B cell (primary cell): Measurements from ENCODE around the gene BET1L. TPM values are rescaled to one million over a fixed set of nuclear protein-coding genes. Genes with fewer than 3 reads are reported as not detected.
A peak's percentile ranks its signal among the peaks of the same experiment; 100 is the strongest.

Source experiments
- ATAC-seq: fragments of 200-7000 bp; cut with Tn5 transposase; one replicate; pipeline ENCODE4 v1.10.0; 2021; ENCODE audit warnings: low read depth, mild to moderate bottlenecking, moderate number of reproducible peaks, moderate library complexity
- CTCF ChIA-PET: fragments of 350-600 bp; sonication (Branson Sonifier 250); formaldehyde crosslinking; loops from one replicate; lab custom pipeline; 2021; ENCODE audit warnings: antibody characterized with exemption, inconsistent platforms; lab: Charles Lee
- POLR2A ChIA-PET: fragments of 350-600 bp; sonication (Branson Sonifier 250); formaldehyde crosslinking; loops from one replicate; lab custom pipeline; 2021; ENCODE audit warnings: antibody characterized with exemption; lab: Charles Lee
- DNase-seq: peaks from one replicate; pipeline ENCODE4 v3.0.0; 2013
- H2AFZ ChIP-seq: 2 replicates; pipeline ENCODE4 v1.6.1; 2012; ENCODE audit warnings: mild to moderate bottlenecking, low read depth, low read length; ENCODE audit not compliant: insufficient read depth, poor library complexity, severe bottlenecking
- H3K27ac ChIP-seq, 2 donors: 1 replicate in 1 of 2; 2 replicates in 1 of 2; pipeline ENCODE4 v1.5.1; 2012 to 2013; ENCODE audit warnings: low read length in 2 of 2, mild to moderate bottlenecking in 2 of 2, moderate library complexity in 1 of 2
- H3K27me3 ChIP-seq, 4 experiments: fragments of 200-600 bp in 1 of 4; sonication (generic) in 1 of 4; replicated peaks in 1 of 4; 1 replicate in 2 of 4; 2 replicates in 2 of 4; pipeline versions ENCODE4 v1.6.1 to v1.7.0; 2013 to 2016; ENCODE audit warnings: low read length in 3 of 4, mild to moderate bottlenecking in 2 of 4, mixed read lengths in 1 of 4, moderate library complexity in 1 of 4; ENCODE audit not compliant: insufficient read depth in 4 of 4, control insufficient read depth in 3 of 4; ENCODE audit errors: control extremely low read depth in 1 of 4
- H3K36me3 ChIP-seq, 2 experiments: replicated peaks in 1 of 2; 1 replicate in 1 of 2; 2 replicates in 1 of 2; pipeline versions ENCODE4 v1.6.1 to v1.7.1; 2013; ENCODE audit warnings: low read length in 1 of 2; ENCODE audit not compliant: insufficient read depth in 2 of 2, control insufficient read depth in 1 of 2; ENCODE audit errors: control extremely low read depth in 1 of 2, extremely low read depth in 1 of 2
- H3K4me1 ChIP-seq, 2 donors: fragments of 200-600 bp in 1 of 2; sonication (generic) in 1 of 2; 1 replicate in 1 of 2; 2 replicates in 1 of 2; pipeline versions ENCODE4 v1.5.1 to v1.6.1; 2013 to 2017; ENCODE audit warnings: low read length in 2 of 2; ENCODE audit not compliant: control insufficient read depth in 2 of 2, insufficient read depth in 2 of 2
- H3K4me2 ChIP-seq: replicated peaks from 2 replicates; pipeline ENCODE3; 2012; ENCODE audit warnings: mild to moderate bottlenecking, low read depth, low read length; ENCODE audit not compliant: poor library complexity, severe bottlenecking
- H3K4me3 ChIP-seq, 5 experiments: fragments of 200-600 bp in 1 of 5; sonication (generic) in 1 of 5; 1 replicate in 3 of 5; 2 replicates in 2 of 5; pipeline versions ENCODE4 v1.5.1 to v1.7.0; 2011 to 2016; ENCODE audit warnings: low read length in 4 of 5, mild to moderate bottlenecking in 4 of 5, low read depth in 2 of 5, control low read depth in 1 of 5, moderate library complexity in 1 of 5; ENCODE audit not compliant: insufficient read depth in 1 of 5; ENCODE audit errors: control extremely low read depth in 1 of 5, extremely low read depth in 1 of 5
- H3K79me2 ChIP-seq: fragments of 200-600 bp; sonication (generic); one replicate; pipeline ENCODE4 v1.6.0; 2016; ENCODE audit warnings: low read length; ENCODE audit not compliant: control insufficient read depth, insufficient read depth
- H3K9ac ChIP-seq: fragments of 200-600 bp; sonication (generic); 2 replicates; pipeline ENCODE4 v1.6.1; 2017; ENCODE audit warnings: mild to moderate bottlenecking, low read length, moderate library complexity
- H3K9me3 ChIP-seq, 3 donors: one replicate each; pipeline versions ENCODE4 v1.6.1 to v1.7.1; 2013; ENCODE audit warnings: low read length in 2 of 3; ENCODE audit not compliant: control insufficient read depth in 2 of 3, insufficient read depth in 1 of 3; ENCODE audit errors: control extremely low read depth in 1 of 3
- H4K20me1 ChIP-seq: 2 replicates; pipeline ENCODE4 v1.6.0; 2012; ENCODE audit warnings: mild to moderate bottlenecking, low read length; ENCODE audit not compliant: insufficient read depth, control insufficient read depth, poor library complexity, severe bottlenecking
- H3K27ac Mint-ChIP-seq: one replicate; pipeline ENCODE4 v1.8.0; 2021; ENCODE audit warnings: mixed read lengths
- H3K27me3 Mint-ChIP-seq: one replicate; pipeline ENCODE4 v1.8.0; 2021; ENCODE audit warnings: mixed read lengths
- H3K4me1 Mint-ChIP-seq: one replicate; pipeline ENCODE4 v1.8.0; 2021; ENCODE audit warnings: mixed read lengths
- H3K4me3 Mint-ChIP-seq: one replicate; pipeline ENCODE4 v1.8.0; 2021; ENCODE audit warnings: mixed read lengths
- H3K9me3 Mint-ChIP-seq: one replicate; pipeline ENCODE4 v1.8.0; 2022; ENCODE audit warnings: mixed read lengths; ENCODE audit not compliant: insufficient read depth
- CTCF ChIP-seq: fragments of 200-600 bp; IDR thresholded peaks from one replicate; pipeline ENCODE4 v1.8.0; 2022; ENCODE audit warnings: antibody characterized with exemption, mild to moderate bottlenecking
- EZH2 ChIP-seq: IDR thresholded peaks from 2 replicates; pipeline ENCODE4 v1.6.1; 2012; ENCODE audit warnings: borderline replicate concordance, low read depth, mild to moderate bottlenecking, moderate library complexity, low read length; ENCODE audit not compliant: insufficient read depth, poor library complexity, severe bottlenecking
- WGBS: methylation state at CpG from one replicate; pipeline ENCODE4 v1.1.5; 2013; ENCODE audit warnings: missing lambda C conversion rate; ENCODE audit not compliant: insufficient coverage; 5-methylcytosine and 5-hydroxymethylcytosine counted together
- intact Hi-C: fragments of 100-400 bp; cut with micrococcal nuclease; formaldehyde crosslinking; loops from one replicate; pipeline ENCODE4 v1.10.0; 2022
- polyA plus RNA-seq: library from polyadenylated mRNA; depleted of rRNA; stranded (reverse); fragments of >200 nt; gene quantifications from 2 replicates; pipeline ENCODE4 v1.2.3, GENCODE V29; 2012
- total RNA-seq, 2 donors: library from RNA; stranded (reverse); fragments of 120-200 nt in 1 of 2; gene quantifications; 1 replicate in 1 of 2; 2 replicates in 1 of 2; pipeline versions ENCODE4 v1.2.3 to v1.2.4, GENCODE V29; 2013 to 2022

BET1L gene
- total and polyA plus RNA-seq, 2 donors (not counting 1 experiment from before 2014, with no cell fraction given), result 49.3 to 69.1 TPM

- ATAC-seq (peak; percentile 60), DNase-seq (peak; percentile 90)
- H3K4me1 Mint-ChIP-seq, result peaks cover 49% of the 10 kb centered on the region
- peak overlapping the region; percentile 100 for H3K27ac Mint-ChIP-seq
- H2AFZ ChIP-seq, result peak overlapping the region; percentile 69
- ChIA-PET CTCF (interaction anchor here (1.0 to 4.0 kb wide), 4 partner anchors 27 to 242 kb away, joined by 3 to 33 read pairs (median 4); partner anchors contain the start of genes PSMD13, PTDSS2 and SIRT3), POLR2A (interaction anchor here (1.5 to 3.2 kb wide), 7 partner anchors 28 to 242 kb away, joined by 3 to 25 read pairs (median 10); partner anchors contain the start of genes PSMD13, PTDSS2 and SIRT3)
- WGBS, result under 1% methylated on average over 52 of the region's 57 CpGs
- peaks cover 26 to 43% of the 10 kb centered on the region in 2 donors for H3K4me1 ChIP-seq
- peak overlapping the region; percentile 90 for H3K4me2 ChIP-seq
- peak overlapping the region; percentile 65 to 91 (median 89) for H3K4me3 ChIP-seq
- peak overlapping the region; percentile 98 for H3K4me3 Mint-ChIP-seq
- TF ChIP-seq CTCF (no peak), EZH2 (no peak)
- peaks cover 0 to 61% of the 10 kb centered on the region in 2 experiments for H3K36me3 ChIP-seq
- H3K9me3 Mint-ChIP-seq, result no peaks in the 10 kb centered on the region
- no peaks in the 10 kb centered on the region for H3K27me3 ChIP-seq
- H4K20me1 ChIP-seq, result peaks cover 79% of the 10 kb centered on the region
- H3K27me3 Mint-ChIP-seq, result no peaks in the 10 kb centered on the region
- H3K9ac ChIP-seq, result peak overlapping the region; percentile 90
- H3K27ac ChIP-seq, result peak overlapping the region; percentile 96 to 98
- peaks cover 64% of the 10 kb centered on the region for H3K79me2 ChIP-seq
- intact Hi-C loops, result loop anchor here (1.0 to 5.0 kb wide), 3 partner anchors 240 to 589 kb away; partner anchors contain the start of genes HRAS, LRRC56 and SLC25A22
- no peaks in the 10 kb centered on the region for H3K9me3 ChIP-seq
Measured at GRCh38 chr11:208181-208916, 1.1 kb upstream of the BET1L start.
